HG03457 (cell line): ENCODE data around the gene OLFML1.
A peak's percentile ranks its signal among the peaks of the same experiment; 100 is the strongest.
"Not testable (repeated sequence)": the region's sequence is repeated elsewhere in the genome, so short reads cannot be mapped to it uniquely, and the experiment has no call there.

Source experiments
- ATAC-seq: cut with Tn5 transposase; IDR thresholded peaks from one replicate; pipeline ENCODE4 v1.9.1; 2021; ENCODE audit warnings: moderate number of reproducible peaks; ENCODE audit not compliant: unreplicated experiment

OLFML1 gene

GRCh38 chr11:7509966-7510365 lies 24.7 kb downstream of the OLFML1 start:
- ATAC-seq = no peak

GRCh38 chr11:7511401-7511800 lies 26.1 kb downstream of the OLFML1 start:
- no peak for ATAC-seq

- ATAC-seq = peak; percentile 63
Observed at GRCh38 chr11:7512525-7513233, 27.4 kb downstream of the OLFML1 start.

- ATAC-seq = peak; percentile 54
Observed at GRCh38 chr11:7513234-7514098, 28.2 kb downstream of the OLFML1 start, which contains the start of gene PPFIBP2. Gene PPFIBP2 (plus strand): TSS chr11:7513999. CDS start chr11:7549476, 35,477 bp downstream.

- no peak for ATAC-seq
Observed at GRCh38 chr11:7514099-7514591, 28.8 kb downstream of the OLFML1 start.

GRCh38 chr11:7515447-7515886 lies 30.2 kb downstream of the OLFML1 start:
- no peak for ATAC-seq

GRCh38 chr11:7516475-7516874 lies 31.2 kb downstream of the OLFML1 start:
- no peak for ATAC-seq

- not testable (repeated sequence) for ATAC-seq
Observed at GRCh38 chr11:7517743-7518142, 32.4 kb downstream of the OLFML1 start.

GRCh38 chr11:7518811-7519562 lies 33.7 kb downstream of the OLFML1 start:
- no peak for ATAC-seq

- no peak for ATAC-seq
Observed at GRCh38 chr11:7520011-7520942, 35.0 kb downstream of the OLFML1 start.

- peak; percentile 71 for ATAC-seq
Observed at GRCh38 chr11:7520981-7521487, 35.7 kb downstream of the OLFML1 start.

- ATAC-seq = no peak
Observed at GRCh38 chr11:7522121-7522520, 36.8 kb downstream of the OLFML1 start.

GRCh38 chr11:7522546-7522945 lies 37.2 kb downstream of the OLFML1 start:
- ATAC-seq = no peak

- no peak for ATAC-seq
Observed at GRCh38 chr11:7523416-7524210, 38.3 kb downstream of the OLFML1 start.

GRCh38 chr11:7524462-7525235 lies 39.3 kb downstream of the OLFML1 start:
- ATAC-seq = no peak

GRCh38 chr11:7525424-7525823 lies 40.1 kb downstream of the OLFML1 start:
- ATAC-seq = no peak

- no peak for ATAC-seq
Observed at GRCh38 chr11:7527029-7527428, 41.7 kb downstream of the OLFML1 start.

GRCh38 chr11:7528514-7529049 lies 43.3 kb downstream of the OLFML1 start:
- no peak for ATAC-seq
